Breast epithelium (tissue), 3 donors: ENCODE results near the gene IGSF21.

Experiments used
- POLR2A ChIP-seq: fragments of 450-650 bp; IDR thresholded peaks from one replicate; pipeline ENCODE4 v1.6.1; 2016; ENCODE audit warnings: antibody characterized with exemption, mild to moderate bottlenecking, moderate library complexity
- POLR2AphosphoS5 ChIP-seq, 3 donors: sonication (generic); formaldehyde crosslinking; IDR thresholded peaks; one replicate each; pipeline ENCODE4 v1.6.1; 2017; ENCODE audit warnings: antibody characterized with exemption in 3 of 3
- TF ChIP-seq, protein P1 (sequence below), 3 donors: fragments of 450-650 bp; IDR thresholded peaks; one replicate each; pipeline ENCODE4 v1.5.1; 2016 to 2017; ENCODE audit warnings: antibody characterized with exemption in 3 of 3, mild to moderate bottlenecking in 3 of 3, moderate library complexity in 3 of 3

DNA sequence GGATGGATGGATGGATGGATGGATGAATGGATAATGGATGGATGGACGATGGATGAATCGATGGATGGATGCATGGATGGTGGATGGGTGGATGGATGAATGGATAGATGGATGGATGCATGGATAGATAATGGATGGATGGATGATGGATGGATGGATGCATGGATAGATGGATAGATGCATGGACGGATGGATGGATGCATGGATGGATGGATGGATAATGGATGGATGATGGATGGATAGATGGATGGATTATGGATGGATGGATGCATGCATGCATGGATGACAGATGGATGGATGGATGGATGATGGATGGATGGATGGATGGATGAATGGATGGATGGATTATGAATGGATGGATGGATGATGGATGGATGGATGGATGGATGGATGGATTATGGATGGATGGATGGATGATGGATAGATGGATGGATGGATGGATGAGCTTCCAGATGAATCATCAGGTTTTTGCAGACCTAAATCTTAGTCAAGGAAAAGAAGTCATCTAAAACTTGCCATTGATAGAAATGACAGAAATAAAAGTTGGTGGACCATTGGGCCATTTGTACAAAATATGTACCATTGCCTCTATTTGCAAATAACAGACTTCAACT, 197.7 kb downstream of the IGSF21 start:
- TF ChIP-seq POLR2A (no peak), POLR2AphosphoS5 (IDR thresholded peaks at IDR 0.05) (no peak)
- TF ChIP-seq, protein P1, sequence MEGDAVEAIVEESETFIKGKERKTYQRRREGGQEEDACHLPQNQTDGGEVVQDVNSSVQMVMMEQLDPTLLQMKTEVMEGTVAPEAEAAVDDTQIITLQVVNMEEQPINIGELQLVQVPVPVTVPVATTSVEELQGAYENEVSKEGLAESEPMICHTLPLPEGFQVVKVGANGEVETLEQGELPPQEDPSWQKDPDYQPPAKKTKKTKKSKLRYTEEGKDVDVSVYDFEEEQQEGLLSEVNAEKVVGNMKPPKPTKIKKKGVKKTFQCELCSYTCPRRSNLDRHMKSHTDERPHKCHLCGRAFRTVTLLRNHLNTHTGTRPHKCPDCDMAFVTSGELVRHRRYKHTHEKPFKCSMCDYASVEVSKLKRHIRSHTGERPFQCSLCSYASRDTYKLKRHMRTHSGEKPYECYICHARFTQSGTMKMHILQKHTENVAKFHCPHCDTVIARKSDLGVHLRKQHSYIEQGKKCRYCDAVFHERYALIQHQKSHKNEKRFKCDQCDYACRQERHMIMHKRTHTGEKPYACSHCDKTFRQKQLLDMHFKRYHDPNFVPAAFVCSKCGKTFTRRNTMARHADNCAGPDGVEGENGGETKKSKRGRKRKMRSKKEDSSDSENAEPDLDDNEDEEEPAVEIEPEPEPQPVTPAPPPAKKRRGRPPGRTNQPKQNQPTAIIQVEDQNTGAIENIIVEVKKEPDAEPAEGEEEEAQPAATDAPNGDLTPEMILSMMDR (IDR thresholded peaks at IDR 0.05) = no peak
